GM18867 (cell line): ENCODE data around the gene NSD2.
"Not testable (repeated sequence)": the region's sequence is repeated elsewhere in the genome, so short reads cannot be mapped to it uniquely, and the experiment has no call there.

Experiments used
- ATAC-seq: cut with Tn5 transposase; IDR thresholded peaks from one replicate; pipeline ENCODE4 v1.9.1; 2021; ENCODE audit warnings: mild to moderate bottlenecking, moderate library complexity; ENCODE audit not compliant: unreplicated experiment

The NSD2 gene

DNA sequence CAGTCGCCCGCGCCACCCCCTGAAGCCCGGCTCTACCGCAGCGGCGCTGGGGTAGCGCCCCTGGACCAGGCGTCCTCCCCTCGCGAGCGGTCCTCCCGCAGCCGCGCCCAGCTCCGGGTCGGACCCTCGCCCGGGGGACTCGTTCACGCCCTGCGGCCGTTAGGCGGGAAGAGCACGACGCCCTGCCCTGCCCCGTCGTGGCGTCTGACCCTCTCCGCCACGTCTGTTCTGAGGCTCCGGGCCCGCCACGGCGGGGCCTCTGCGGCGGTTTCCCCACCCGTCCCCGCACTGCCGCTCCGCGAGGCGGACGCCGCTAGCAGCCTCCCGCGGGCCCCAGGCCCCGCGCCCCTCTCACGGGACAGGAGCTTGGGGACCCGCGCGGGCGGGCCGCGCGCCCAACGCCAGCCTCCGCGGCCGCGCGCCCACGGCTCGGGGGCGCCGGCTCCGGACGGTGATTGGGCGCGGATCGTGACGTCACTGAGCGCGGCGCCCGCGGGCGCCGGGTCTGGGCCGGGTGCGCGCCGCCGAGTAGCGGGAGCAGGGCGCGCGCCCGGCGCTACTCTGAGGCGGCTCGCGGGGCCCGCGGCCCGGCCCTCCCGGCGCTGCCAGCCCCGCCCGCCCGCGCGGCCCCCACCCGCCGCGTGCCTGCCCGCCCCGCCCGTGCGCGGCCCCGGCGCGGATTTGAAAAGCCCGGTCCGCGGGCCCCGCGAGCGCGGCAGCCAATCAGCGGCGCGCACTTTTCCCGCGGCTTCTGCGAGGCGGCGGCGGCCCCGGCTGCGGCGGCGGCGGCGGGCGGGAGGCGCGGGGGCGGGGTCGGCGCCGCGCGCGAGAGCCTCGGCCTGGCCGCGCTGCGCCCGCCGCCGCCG is at the start of gene NSD2:
NSD2 (plus strand) TSS at position 816 of the 866 bp plus-strand sequence. CDS start 29,262 bp downstream, outside the sequence.
- ATAC-seq, result peak; percentile 60

DNA sequence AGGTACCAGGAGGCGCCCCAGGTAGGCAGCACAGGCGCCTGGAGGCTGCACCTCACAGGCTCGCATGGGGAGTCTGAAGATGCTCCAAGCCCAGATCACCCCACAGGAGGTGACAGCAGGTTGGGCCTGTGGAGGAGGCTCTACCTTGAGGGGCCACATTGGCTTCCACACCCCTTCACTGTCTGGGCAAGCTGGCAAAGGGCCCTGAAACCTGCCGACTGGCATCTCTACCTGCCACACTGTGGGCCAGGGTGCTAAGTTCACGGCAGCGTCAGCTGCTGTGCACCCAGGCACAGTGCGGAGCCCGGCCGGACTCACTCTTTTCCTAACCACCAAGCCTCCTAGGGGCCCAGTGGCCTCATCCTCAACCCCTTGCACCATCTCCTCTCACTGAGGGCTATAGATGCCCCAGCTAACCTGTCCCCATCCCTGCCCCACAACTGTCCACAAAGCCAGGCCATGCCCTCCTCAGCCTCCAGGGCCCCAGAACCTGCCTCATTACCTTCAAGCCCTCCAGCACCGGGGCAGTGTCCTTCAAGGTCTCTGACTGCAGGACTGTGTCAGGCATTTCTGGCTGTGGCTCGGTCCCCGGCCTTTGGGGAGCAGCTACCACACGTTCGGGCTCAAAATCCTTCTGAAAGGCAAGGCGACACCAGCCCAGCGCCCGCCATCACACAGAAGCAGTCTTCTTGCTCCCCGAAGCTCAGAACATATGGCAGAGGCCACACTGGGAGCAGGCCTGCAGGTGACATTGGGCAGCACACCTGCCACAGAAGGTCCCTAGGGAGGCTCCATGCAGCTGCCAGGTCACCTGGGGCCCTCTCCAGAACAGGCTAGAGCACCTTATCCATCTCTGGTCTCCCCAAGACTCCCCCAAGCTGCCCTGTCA is 49.3 kb upstream of the NSD2 start:
- ATAC-seq, result no peak

- no peak for ATAC-seq
Measured at GRCh38 chr4:1822568-1823544, 48.3 kb upstream of the NSD2 start.

GRCh38 chr4:1823545-1823932 is 47.7 kb upstream of the NSD2 start:
- ATAC-seq, result no peak

DNA sequence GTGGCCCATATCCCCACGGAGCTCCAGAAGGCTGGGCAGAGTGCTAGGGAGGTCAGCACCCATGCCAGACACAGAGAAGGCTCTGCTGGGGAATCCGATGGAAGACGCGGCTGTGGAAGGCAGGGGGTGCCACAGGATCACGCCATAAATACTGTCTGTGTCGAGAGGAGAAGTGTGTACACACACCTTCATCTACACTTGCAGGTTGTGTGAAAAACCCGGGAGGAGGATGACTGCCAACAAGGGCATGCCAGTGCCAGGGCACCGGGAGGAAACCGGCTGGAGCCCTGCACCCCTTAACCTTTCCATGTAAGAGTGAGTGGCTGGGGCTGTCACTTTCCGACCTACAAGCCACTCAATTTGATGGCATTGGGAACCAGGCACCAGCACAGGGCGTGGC is 46.4 kb upstream of the NSD2 start:
- no peak for ATAC-seq

- no peak for ATAC-seq
Measured at GRCh38 chr4:1825326-1825725, 45.9 kb upstream of the NSD2 start.

DNA sequence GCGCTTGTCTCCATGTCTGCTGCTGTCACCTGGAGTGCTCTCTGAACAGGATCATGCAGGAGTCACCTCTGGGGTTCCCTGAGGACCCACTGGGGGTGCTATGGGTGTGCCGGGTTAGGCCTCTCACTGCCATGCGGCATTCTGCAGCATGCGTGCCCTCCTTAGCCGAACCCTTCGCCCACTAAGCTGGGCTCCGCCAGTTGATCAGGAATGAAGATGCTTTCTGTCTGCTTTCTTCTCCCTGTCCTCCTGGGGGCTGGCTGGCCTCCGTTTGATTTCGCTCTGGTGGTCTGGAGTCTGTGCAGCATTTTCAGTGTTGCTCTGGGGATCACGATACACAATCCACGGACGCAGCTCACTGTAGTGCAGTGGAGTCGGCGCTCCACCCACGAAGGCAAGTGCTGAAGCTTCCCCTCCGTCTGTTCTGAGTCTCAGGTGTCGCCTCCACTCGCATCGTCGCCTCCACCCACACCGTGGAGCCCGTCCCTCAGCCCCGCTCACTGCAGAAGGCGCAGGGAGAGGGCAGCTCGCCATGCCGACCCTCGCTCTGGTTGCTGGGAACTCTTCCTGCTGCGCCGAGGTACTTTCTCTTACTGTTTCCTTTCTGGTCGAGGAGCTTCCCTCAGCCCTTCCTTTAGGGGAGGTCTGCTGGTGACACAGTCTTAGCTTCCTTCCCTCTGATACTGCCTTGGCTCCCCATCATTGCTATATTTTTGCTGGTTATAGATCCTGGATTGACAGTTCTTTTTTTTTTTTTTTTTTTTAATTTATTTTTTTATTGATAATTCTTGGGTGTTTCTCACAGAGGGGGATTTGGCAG is 44.5 kb upstream of the NSD2 start:
- ATAC-seq, result no peak

DNA sequence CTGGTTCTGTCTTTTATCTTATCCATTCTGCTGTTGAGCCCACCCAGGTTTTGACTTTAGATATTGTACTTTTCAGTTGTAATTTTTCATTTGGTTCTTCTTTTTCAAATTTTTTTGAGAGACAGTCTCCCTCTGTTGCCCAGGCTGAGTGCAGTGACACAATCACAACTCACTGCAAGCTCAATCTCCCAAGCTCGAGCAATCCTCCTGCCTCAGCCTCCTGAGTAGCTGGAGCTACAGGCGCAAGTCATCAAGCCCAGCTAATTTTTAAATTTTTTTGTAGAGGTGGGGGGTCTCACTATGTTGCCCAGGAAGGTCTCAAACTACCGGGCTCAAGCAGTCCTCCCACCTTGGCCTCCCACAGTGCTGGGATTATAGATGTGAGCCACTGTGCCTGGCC is 41.0 kb upstream of the NSD2 start:
- ATAC-seq, result no peak

- no peak for ATAC-seq
Measured at GRCh38 chr4:1830642-1831228, 40.5 kb upstream of the NSD2 start.

GRCh38 chr4:1831331-1831730 is 39.9 kb upstream of the NSD2 start:
- ATAC-seq, result no peak

DNA sequence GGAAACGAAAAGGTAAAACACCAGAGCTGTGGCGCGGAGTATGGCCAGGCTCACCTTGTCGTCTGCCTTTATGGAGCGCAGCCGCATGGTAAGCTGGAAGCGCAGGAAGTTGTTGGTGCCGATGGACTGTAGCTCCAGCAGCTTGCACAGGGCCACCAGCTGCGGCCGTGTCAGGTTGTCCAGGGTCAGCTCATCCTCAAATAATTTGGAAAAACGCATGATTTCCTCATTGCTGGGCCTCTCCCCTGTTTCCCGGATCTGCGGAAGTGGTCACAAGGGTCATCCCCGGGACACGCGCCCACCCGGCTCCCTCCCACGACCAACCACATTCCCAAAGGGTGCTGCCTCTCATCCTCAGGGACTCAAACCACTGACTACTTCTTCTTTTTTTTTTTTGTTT is 38.5 kb upstream of the NSD2 start:
- ATAC-seq, result no peak

- no peak for ATAC-seq
Measured at GRCh38 chr4:1833307-1834046, 37.7 kb upstream of the NSD2 start.

GRCh38 chr4:1834047-1834775 is 37.0 kb upstream of the NSD2 start:
- ATAC-seq, result peak; percentile 63

- not testable (repeated sequence) for ATAC-seq
Measured at GRCh38 chr4:1835836-1836235, 35.4 kb upstream of the NSD2 start.

- ATAC-seq, result no peak
Measured at GRCh38 chr4:1836650-1837049, 34.5 kb upstream of the NSD2 start.

DNA sequence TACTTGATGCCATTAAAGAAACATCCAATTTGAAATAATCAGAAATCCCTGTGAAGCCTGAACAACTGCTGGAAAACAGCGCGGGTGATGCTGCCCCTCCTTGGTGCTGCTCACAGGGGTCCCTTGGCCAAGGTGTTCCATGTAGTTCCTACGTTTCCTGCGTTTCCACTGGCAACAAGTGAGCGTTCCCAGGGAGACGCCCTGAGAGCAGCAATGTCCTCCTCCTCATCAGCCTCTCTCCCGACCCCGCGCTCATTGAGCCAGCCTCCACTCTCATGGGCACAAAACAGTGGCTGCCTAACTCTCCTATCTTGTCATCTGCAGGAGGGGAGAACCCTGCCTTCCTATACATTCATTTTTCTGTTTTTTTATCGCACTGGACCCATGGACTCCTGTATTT is 34.1 kb upstream of the NSD2 start:
- no peak for ATAC-seq

DNA sequence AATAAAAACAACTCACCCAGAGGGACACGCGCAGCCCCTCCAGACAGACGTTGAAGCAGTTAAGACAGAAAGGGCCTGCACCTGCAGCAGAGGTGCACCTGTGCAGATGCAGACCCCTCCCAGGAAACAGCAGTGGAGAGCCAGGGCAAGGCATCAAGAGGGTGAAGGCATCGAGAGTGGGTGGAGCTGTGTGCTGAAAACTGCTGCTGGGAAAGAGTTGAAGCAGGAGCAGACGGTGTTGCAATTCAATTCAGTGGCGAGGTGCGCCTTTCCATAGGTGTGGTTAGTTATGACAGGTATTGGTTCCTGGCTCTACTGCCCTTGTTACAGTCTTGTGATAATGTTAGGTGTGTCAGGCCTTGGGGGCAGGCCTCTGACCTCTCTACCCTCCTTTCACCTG is 31.9 kb upstream of the NSD2 start:
- ATAC-seq, result no peak

DNA sequence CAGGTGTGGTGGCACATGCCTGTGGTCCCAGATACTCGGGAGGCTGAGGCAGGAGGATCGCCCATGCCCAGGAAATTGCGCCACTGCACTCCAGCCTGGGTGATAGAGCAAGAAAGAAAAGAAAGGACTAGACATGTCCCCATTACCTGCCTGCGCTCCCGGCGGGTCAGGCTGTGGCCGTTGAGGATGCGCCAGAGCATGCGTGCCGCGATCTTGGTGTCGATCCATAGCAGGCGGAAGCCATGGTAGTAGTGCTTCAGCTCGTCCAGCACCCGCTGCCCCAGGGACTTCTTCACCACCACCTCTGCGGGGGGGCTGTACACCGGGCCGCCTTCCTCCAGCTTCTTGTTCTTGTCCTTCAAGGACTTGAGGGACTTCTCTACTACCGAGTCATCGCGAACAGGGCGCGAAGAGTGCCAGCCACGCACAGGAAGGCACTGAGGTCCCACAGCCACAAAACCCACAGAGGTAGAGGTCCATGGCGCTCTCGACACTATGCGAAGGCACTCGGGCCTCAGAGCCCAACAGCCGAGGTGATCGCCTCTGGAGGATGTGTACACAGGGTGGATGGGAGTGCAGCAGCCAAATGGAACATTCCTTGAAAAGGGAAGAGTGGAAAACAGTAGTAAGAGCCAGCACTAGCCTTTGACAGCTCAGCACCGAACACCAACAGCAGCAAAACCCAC is 29.8 kb upstream of the NSD2 start:
- no peak for ATAC-seq
